ENCODE data around the gene ABCG8. TPM values are rescaled to one million over a fixed set of nuclear protein-coding genes. Genes with fewer than 3 reads are reported as not detected.

ABCG8 gene
- total RNA-seq, 4 donors from 2014 or later = not detected

- no peak for DNase-seq (ENCODE audit: extremely low spot score)
- Histone ChIP-seq H3K27me3 (no peaks in the 10 kb centered on the region), H3K36me3 (peaks cover 35 to 90% (median 65%) of the 10 kb centered on the region in 4 donors), H3K27ac (replicated peaks in 1 of 4) (no peak overlapping the region), H3K4me1 (no peaks in the 10 kb centered on the region), H3K4me3 (no peak overlapping the region), H3K9me3 (no peaks in the 10 kb centered on the region)
- TF ChIP-seq CTCF (IDR thresholded peaks at IDR 0.05) = no peak
- no peak for TF ChIP-seq POLR2A (IDR thresholded peaks at IDR 0.05; ENCODE audit: low read depth)
- intact Hi-C loops (cut with DNase I) = no loop called here
- 95% methylated on average over 1 of the region's 1 CpG for WGBS
Observed at GRCh38 chr2:43896906-43897305, 58.1 kb downstream of the ABCG8 start.

- no peak for TF ChIP-seq POLR2A (IDR thresholded peaks at IDR 0.05; ENCODE audit: low read depth)
- TF ChIP-seq POLR2AphosphoS5 (IDR thresholded peaks at IDR 0.05) = no peak
- TF ChIP-seq CTCF (IDR thresholded peaks at IDR 0.05) = no peak
- TF ChIP-seq EP300 (IDR thresholded peaks at IDR 0.05) = no peak
- no peaks in the 10 kb centered on the region for H3K9me3 ChIP-seq
- no peak overlapping the region for H3K4me3 ChIP-seq
- 93% methylated on average over 6 of the region's 6 CpGs for WGBS
- H3K27ac ChIP-seq (replicated peaks in 1 of 4) = no peak overlapping the region
- DNase-seq (ENCODE audit: extremely low spot score) = no peak
- no peaks in the 10 kb centered on the region for H3K27me3 ChIP-seq
- H3K4me1 ChIP-seq = no peaks in the 10 kb centered on the region
- intact Hi-C loops (cut with DNase I) = no loop called here
- peaks cover 29 to 84% (median 59%) of the 10 kb centered on the region in 4 donors for H3K36me3 ChIP-seq
Observed at GRCh38 chr2:43897492-43897891, 58.7 kb downstream of the ABCG8 start.

GRCh38 chr2:43898134-43898837, 59.5 kb downstream of the ABCG8 start:
- no peaks in the 10 kb centered on the region for H3K27me3 ChIP-seq
- TF ChIP-seq POLR2AphosphoS5 (IDR thresholded peaks at IDR 0.05) = no peak
- no peak for TF ChIP-seq CTCF (IDR thresholded peaks at IDR 0.05)
- TF ChIP-seq POLR2A (IDR thresholded peaks at IDR 0.05; ENCODE audit: low read depth) = no peak
- TF ChIP-seq EP300 (IDR thresholded peaks at IDR 0.05) = no peak
- no peaks in the 10 kb centered on the region for H3K4me1 ChIP-seq
- 76% methylated on average over 11 of the region's 11 CpGs for WGBS
- no peak overlapping the region for H3K27ac ChIP-seq (replicated peaks in 1 of 4)
- no peak overlapping the region for H3K4me3 ChIP-seq
- intact Hi-C loops (cut with DNase I) = no loop called here
- DNase-seq (ENCODE audit: extremely low spot score) = no peak
- H3K9me3 ChIP-seq = no peaks in the 10 kb centered on the region
- H3K36me3 ChIP-seq = peaks cover 21 to 84% (median 51%) of the 10 kb centered on the region in 4 donors

- Histone ChIP-seq H3K4me3 (no peak overlapping the region), H3K36me3 (peaks cover 21 to 84% (median 47%) of the 10 kb centered on the region in 4 donors), H3K27me3 (no peaks in the 10 kb centered on the region), H3K27ac (replicated peaks in 1 of 4) (no peak overlapping the region), H3K4me1 (no peaks in the 10 kb centered on the region), H3K9me3 (no peaks in the 10 kb centered on the region)
- intact Hi-C loops (cut with DNase I) = no loop called here
- 92% methylated on average over 11 of the region's 11 CpGs for WGBS
- TF ChIP-seq CTCF (IDR thresholded peaks at IDR 0.05) (no peak), POLR2A (IDR thresholded peaks at IDR 0.05; ENCODE audit: low read depth) (no peak), EP300 (IDR thresholded peaks at IDR 0.05) (no peak), POLR2AphosphoS5 (IDR thresholded peaks at IDR 0.05) (no peak)
- DNase-seq (ENCODE audit: extremely low spot score) = no peak
Observed at GRCh38 chr2:43898838-43899346, 60.1 kb downstream of the ABCG8 start.

All from esophagus muscularis mucosa (tissue), 4 donors.